IPS-18a (cell line): ENCODE results near the gene ELP4.

Experiments used
- H3K27ac ChIP-seq: one replicate; pipeline ENCODE4 v1.5.1; 2013; ENCODE audit warnings: low read length
- H3K27me3 ChIP-seq: one replicate; pipeline ENCODE4 v1.6.1; 2013; ENCODE audit warnings: mild to moderate bottlenecking, low read length; ENCODE audit not compliant: control insufficient read depth, insufficient read depth
- H3K36me3 ChIP-seq: one replicate; pipeline ENCODE4 v1.6.1; 2013; ENCODE audit warnings: low read depth, low read length; ENCODE audit not compliant: control insufficient read depth
- H3K4me1 ChIP-seq: one replicate; pipeline ENCODE4 v1.6.1; 2013; ENCODE audit warnings: low read depth, low read length; ENCODE audit not compliant: control insufficient read depth
- H3K4me3 ChIP-seq: one replicate; pipeline ENCODE4 v1.5.1; 2013; ENCODE audit warnings: low read length
- H3K9ac ChIP-seq: one replicate; pipeline ENCODE4 v1.6.1; 2013; ENCODE audit warnings: mild to moderate bottlenecking, low read length, moderate library complexity
- H3K9me3 ChIP-seq: one replicate; pipeline ENCODE4 v1.6.1; 2013; ENCODE audit warnings: low read depth, low read length; ENCODE audit not compliant: control insufficient read depth

Gene ELP4

GRCh38 chr11:31795706-31796498 is 286.3 kb downstream of the ELP4 start:
- Histone ChIP-seq H3K4me3 (no peak overlapping the region), H3K9ac (no peak overlapping the region), H3K9me3 (no peaks in the 10 kb centered on the region), H3K36me3 (no peaks in the 10 kb centered on the region), H3K4me1 (peaks cover 19% of the 10 kb centered on the region), H3K27ac (no peak overlapping the region), H3K27me3 (peaks cover 82% of the 10 kb centered on the region)

- Histone ChIP-seq H3K4me1 (peaks cover 19% of the 10 kb centered on the region), H3K4me3 (peak overlapping the region; percentile 25), H3K27ac (no peak overlapping the region), H3K27me3 (peaks cover 89% of the 10 kb centered on the region), H3K9me3 (no peaks in the 10 kb centered on the region), H3K9ac (no peak overlapping the region), H3K36me3 (no peaks in the 10 kb centered on the region)
These were observed 287.1 kb downstream of the ELP4 start for GRCh38 chr11:31796499-31797189.

- H3K4me3 ChIP-seq: peak overlapping the region; percentile 57
- H3K9ac ChIP-seq: no peak overlapping the region
- no peaks in the 10 kb centered on the region for H3K36me3 ChIP-seq
- no peaks in the 10 kb centered on the region for H3K9me3 ChIP-seq
- H3K27me3 ChIP-seq: peaks cover 97% of the 10 kb centered on the region
- H3K27ac ChIP-seq: no peak overlapping the region
- H3K4me1 ChIP-seq: peaks cover 19% of the 10 kb centered on the region
These were observed 287.9 kb downstream of the ELP4 start for GRCh38 chr11:31797190-31798056.

- Histone ChIP-seq H3K9me3 (no peaks in the 10 kb centered on the region), H3K27me3 (peaks cover 100% of the 10 kb centered on the region), H3K4me3 (peak overlapping the region; percentile 57), H3K4me1 (peaks cover 22% of the 10 kb centered on the region), H3K9ac (no peak overlapping the region), H3K36me3 (no peaks in the 10 kb centered on the region), H3K27ac (no peak overlapping the region)
These were observed 288.5 kb downstream of the ELP4 start for GRCh38 chr11:31798057-31798553.

- Histone ChIP-seq H3K4me1 (peaks cover 25% of the 10 kb centered on the region), H3K4me3 (peak overlapping the region; percentile 57), H3K9me3 (no peaks in the 10 kb centered on the region), H3K9ac (no peak overlapping the region), H3K36me3 (no peaks in the 10 kb centered on the region), H3K27ac (no peak overlapping the region), H3K27me3 (peaks cover 100% of the 10 kb centered on the region)
These were observed 289.2 kb downstream of the ELP4 start for GRCh38 chr11:31798554-31799434.

GRCh38 chr11:31799435-31800397 is 290.1 kb downstream of the ELP4 start:
- Histone ChIP-seq H3K27ac (no peak overlapping the region), H3K27me3 (peaks cover 100% of the 10 kb centered on the region), H3K9me3 (no peaks in the 10 kb centered on the region), H3K4me1 (peaks cover 25% of the 10 kb centered on the region), H3K4me3 (peak overlapping the region; percentile 57), H3K9ac (no peak overlapping the region), H3K36me3 (no peaks in the 10 kb centered on the region)

GRCh38 chr11:31800398-31801265 is 291.1 kb downstream of the ELP4 start:
- H3K9me3 ChIP-seq: no peaks in the 10 kb centered on the region
- H3K27me3 ChIP-seq: peaks cover 100% of the 10 kb centered on the region
- peaks cover 26% of the 10 kb centered on the region for H3K4me1 ChIP-seq

GRCh38 chr11:31801298-31801702 is 291.7 kb downstream of the ELP4 start:
- no peaks in the 10 kb centered on the region for H3K9me3 ChIP-seq
- H3K4me3 ChIP-seq: no peak overlapping the region
- H3K27me3 ChIP-seq: peaks cover 100% of the 10 kb centered on the region
- peaks cover 29% of the 10 kb centered on the region for H3K4me1 ChIP-seq
- no peak overlapping the region for H3K27ac ChIP-seq
- H3K9ac ChIP-seq: no peak overlapping the region
- H3K36me3 ChIP-seq: no peaks in the 10 kb centered on the region

More at GRCh38 chr11:31800398-31801265, 291.1 kb downstream of the ELP4 start:
- Histone ChIP-seq H3K9ac (no peak overlapping the region), H3K27ac (no peak overlapping the region), H3K4me3 (no peak overlapping the region), H3K36me3 (no peaks in the 10 kb centered on the region)

- H3K27me3 ChIP-seq: peaks cover 100% of the 10 kb centered on the region
- H3K4me1 ChIP-seq: peaks cover 24% of the 10 kb centered on the region
- no peaks in the 10 kb centered on the region for H3K36me3 ChIP-seq
- no peak overlapping the region for H3K9ac ChIP-seq
- no peak overlapping the region for H3K27ac ChIP-seq
- H3K4me3 ChIP-seq: no peak overlapping the region
- peaks cover 4% of the 10 kb centered on the region for H3K9me3 ChIP-seq
These were observed 292.5 kb downstream of the ELP4 start for GRCh38 chr11:31802000-31802551.
